Fibroblast of skin of right biceps (primary cell): Measurements from ENCODE around the gene IL1RL2.
A peak's percentile ranks its signal among the peaks of the same experiment; 100 is the strongest.

Source experiments
- DNase-seq: peaks from one replicate; pipeline ENCODE4 v3.0.0-alpha.2; 2013

Gene IL1RL2

GRCh38 chr2:102186791-102187495, at the start of gene IL1RL2:
Gene IL1RL2, plus strand, starts transcription at chr2:102187023. Its CDS starts 845 bp downstream, at chr2:102187868.
- no peak for DNase-seq

GRCh38 chr2:102137138-102137537, 49.7 kb upstream of the IL1RL2 start:
- no peak for DNase-seq

GRCh38 chr2:102138331-102138730, 48.5 kb upstream of the IL1RL2 start:
- DNase-seq = peak; percentile 63

- DNase-seq = peak; percentile 75
Observed at GRCh38 chr2:102139851-102140250, 47.0 kb upstream of the IL1RL2 start.

- peak; percentile 55 for DNase-seq
Observed at GRCh38 chr2:102140377-102140776, 46.4 kb upstream of the IL1RL2 start.

- DNase-seq = peak; percentile 94
Observed at GRCh38 chr2:102141011-102141943, 45.5 kb upstream of the IL1RL2 start.

GRCh38 chr2:102141970-102142828, 44.6 kb upstream of the IL1RL2 start, which contains the start of gene IL1R1:
Gene IL1R1, plus strand, starts transcription at chr2:102142746. Its CDS starts 14,979 bp downstream, at chr2:102157725.
- DNase-seq = peak; percentile 77

- DNase-seq = peak; percentile 49
Observed at GRCh38 chr2:102142829-102143449, 43.9 kb upstream of the IL1RL2 start.

- DNase-seq = no peak
Observed at GRCh38 chr2:102143450-102143985, 43.3 kb upstream of the IL1RL2 start.

- DNase-seq = no peak
Observed at GRCh38 chr2:102144128-102144527, 42.7 kb upstream of the IL1RL2 start.

GRCh38 chr2:102145107-102145506, 41.7 kb upstream of the IL1RL2 start:
- DNase-seq = no peak

- no peak for DNase-seq
Observed at GRCh38 chr2:102145934-102146333, 40.9 kb upstream of the IL1RL2 start.

- DNase-seq = peak; percentile 55
Observed at GRCh38 chr2:102147935-102148334, 38.9 kb upstream of the IL1RL2 start.

GRCh38 chr2:102149243-102149642, 37.6 kb upstream of the IL1RL2 start:
- DNase-seq = no peak

GRCh38 chr2:102149644-102150455, 37.0 kb upstream of the IL1RL2 start:
- DNase-seq = peak; percentile 46

GRCh38 chr2:102154364-102154763, 32.5 kb upstream of the IL1RL2 start:
- no peak for DNase-seq

GRCh38 chr2:102154946-102155702, 31.7 kb upstream of the IL1RL2 start:
- no peak for DNase-seq

- DNase-seq = no peak
Observed at GRCh38 chr2:102155703-102156515, 30.9 kb upstream of the IL1RL2 start.

GRCh38 chr2:102158011-102158755, 28.6 kb upstream of the IL1RL2 start:
- no peak for DNase-seq
